ENCODE results near the gene SLC4A7. TPM values are rescaled to one million over a fixed set of nuclear protein-coding genes. Genes with fewer than 3 reads are reported as not detected.
A peak's percentile ranks its signal among the peaks of the same experiment; 100 is the strongest.

Gene SLC4A7
- total RNA-seq, 2 experiments from 2014 or later = 55.0 to 57.5 TPM

DNA sequence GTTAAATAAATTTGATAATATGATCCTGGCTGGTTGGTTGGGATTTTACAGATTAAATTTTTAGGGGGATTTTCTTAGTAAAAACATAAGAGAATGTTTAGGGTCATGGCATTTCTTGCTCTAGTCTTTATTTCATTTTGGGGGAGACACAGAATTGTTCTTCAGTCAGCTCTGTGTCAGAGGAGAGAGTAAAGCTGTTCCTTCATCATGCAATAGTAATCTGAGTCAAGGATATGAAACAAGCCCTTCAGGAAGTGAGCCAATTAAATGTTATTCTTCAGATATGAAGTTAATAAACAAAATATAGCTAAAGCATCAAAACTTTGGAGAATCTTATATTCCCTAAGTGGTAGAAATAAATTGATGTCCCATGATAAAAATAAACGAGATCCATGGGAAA lies 22.9 kb upstream of the SLC4A7 start:
- H3K4me3 Mint-ChIP-seq = no peak overlapping the region
- no peaks in the 10 kb centered on the region for H3K27me3 Mint-ChIP-seq
- H3K27ac Mint-ChIP-seq = no peak overlapping the region
- H3K36me3 Mint-ChIP-seq = no peaks in the 10 kb centered on the region
- H3K4me1 Mint-ChIP-seq = no peaks in the 10 kb centered on the region
- DNase-seq (no peak), ATAC-seq (no peak)
- CTCF ChIA-PET = no interaction called here
- no peaks in the 10 kb centered on the region for H3K9me3 Mint-ChIP-seq (ENCODE audit: low read depth)

DNA sequence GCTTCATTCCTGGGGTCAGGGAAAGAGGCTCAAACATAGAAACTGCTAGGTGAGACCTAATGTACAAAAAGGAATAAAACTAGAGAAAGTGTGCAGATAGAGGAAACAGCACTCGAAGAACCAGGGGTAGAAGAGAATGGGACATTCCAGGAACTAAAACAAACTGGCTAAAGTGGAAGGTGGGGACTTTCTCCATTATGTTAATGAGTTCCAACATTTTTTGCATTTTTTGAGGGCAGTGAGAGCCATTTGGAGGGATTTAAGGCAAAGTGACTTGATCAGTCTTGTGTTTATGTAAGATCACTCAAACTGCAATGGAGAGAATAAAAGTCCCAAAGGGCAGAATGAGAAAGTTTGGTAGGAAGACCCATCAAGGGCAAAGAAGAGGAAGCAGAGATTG lies 20.6 kb upstream of the SLC4A7 start:
- no peaks in the 10 kb centered on the region for H3K36me3 Mint-ChIP-seq
- no peaks in the 10 kb centered on the region for H3K27me3 Mint-ChIP-seq
- no peaks in the 10 kb centered on the region for H3K9me3 Mint-ChIP-seq (ENCODE audit: low read depth)
- DNase-seq = no peak
- no peak overlapping the region for H3K27ac Mint-ChIP-seq
- CTCF ChIA-PET = no interaction called here
- no peaks in the 10 kb centered on the region for H3K4me1 Mint-ChIP-seq
- no peak overlapping the region for H3K4me3 Mint-ChIP-seq
- ATAC-seq = no peak

DNA sequence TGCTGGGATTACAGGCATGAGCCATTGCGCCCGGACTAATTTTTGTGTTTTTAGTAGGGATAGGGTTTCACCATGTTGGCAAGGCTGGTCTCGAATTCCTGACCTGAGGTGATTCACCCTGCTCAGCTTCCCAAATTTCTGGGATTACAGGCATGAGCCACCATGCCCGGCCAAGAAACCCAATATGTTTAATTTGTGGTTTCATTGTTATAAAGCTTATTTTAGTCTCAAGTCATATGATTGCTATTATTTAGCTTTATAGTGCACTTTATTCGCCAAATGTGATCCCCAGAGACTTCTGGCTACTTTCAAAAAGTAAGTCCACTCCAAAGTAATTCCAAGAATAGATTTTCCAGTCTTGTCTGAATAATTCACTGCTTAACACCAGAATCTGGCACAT lies 19.3 kb upstream of the SLC4A7 start:
- no peak overlapping the region for H3K27ac Mint-ChIP-seq

DNA sequence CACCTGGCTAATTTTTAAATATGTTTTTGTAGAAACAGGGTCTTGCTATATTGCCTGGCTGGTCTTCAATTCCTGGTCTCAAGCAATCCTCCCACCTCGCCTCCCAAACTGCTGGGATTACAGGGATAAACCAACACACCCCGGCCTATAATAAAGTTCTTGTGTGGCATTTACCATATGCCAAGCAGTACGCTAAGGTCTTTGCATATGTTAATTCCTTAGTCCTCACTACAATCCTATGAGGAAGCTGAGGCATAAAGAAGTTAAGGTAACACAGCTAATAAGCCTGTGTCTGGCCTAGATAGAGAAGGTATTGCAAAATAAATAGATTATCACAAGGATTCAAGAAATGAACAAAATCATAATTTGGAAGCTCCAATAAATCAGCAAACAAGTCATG lies 17.6 kb upstream of the SLC4A7 start:
- no peaks in the 10 kb centered on the region for H3K36me3 Mint-ChIP-seq
- no peak for ATAC-seq
- no peaks in the 10 kb centered on the region for H3K9me3 Mint-ChIP-seq (ENCODE audit: low read depth)
- no peak overlapping the region for H3K4me3 Mint-ChIP-seq
- CTCF ChIA-PET = interaction anchor here (1.4 kb wide), 1 partner anchor 18 kb away, joined by 3 read pairs; the partner anchor contains the start of gene SLC4A7
- H3K27me3 Mint-ChIP-seq = no peaks in the 10 kb centered on the region
- H3K4me1 Mint-ChIP-seq = peaks cover under 1% of the 10 kb centered on the region
- H3K27ac Mint-ChIP-seq = no peak overlapping the region
- no peak for DNase-seq

More for the DNA sequence above, 19.3 kb upstream of the SLC4A7 start:
- no peaks in the 10 kb centered on the region for H3K27me3 Mint-ChIP-seq
- no peaks in the 10 kb centered on the region for H3K36me3 Mint-ChIP-seq
- no peaks in the 10 kb centered on the region for H3K4me1 Mint-ChIP-seq
- CTCF ChIA-PET = interaction anchor here (0.5 kb wide), 1 partner anchor 83 kb away, joined by 3 read pairs; no protein-coding TSS in a partner anchor
- ATAC-seq = no peak
- no peak overlapping the region for H3K4me3 Mint-ChIP-seq
- H3K9me3 Mint-ChIP-seq (ENCODE audit: low read depth) = no peaks in the 10 kb centered on the region
- no peak for DNase-seq

DNA sequence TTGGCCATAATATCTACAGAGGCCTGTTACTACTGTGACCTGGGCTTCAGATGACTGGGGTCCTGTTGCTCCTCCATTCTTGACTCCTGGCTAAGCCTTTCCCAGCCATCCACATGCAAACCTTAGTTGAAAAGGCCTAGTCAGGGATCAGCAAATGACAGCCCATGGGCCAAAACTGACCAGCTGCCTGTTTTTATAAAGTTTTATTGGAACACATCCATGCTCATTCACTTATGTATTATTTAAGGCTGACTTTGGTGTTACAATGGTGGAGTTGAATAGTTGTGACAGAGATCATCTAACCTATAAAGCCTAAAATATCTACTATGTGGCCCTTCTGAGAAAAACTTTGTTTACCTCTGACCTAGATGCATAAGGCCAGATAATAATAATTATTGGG lies 16.8 kb upstream of the SLC4A7 start:
- ATAC-seq (no peak), DNase-seq (no peak)
- CTCF ChIA-PET = interaction anchor here (1.4 kb wide), 1 partner anchor 17 kb away, joined by 3 read pairs; the partner anchor contains the start of gene SLC4A7
- Mint-ChIP-seq H3K4me1 (peaks cover 5% of the 10 kb centered on the region), H3K4me3 (no peak overlapping the region), H3K36me3 (no peaks in the 10 kb centered on the region), H3K27me3 (no peaks in the 10 kb centered on the region), H3K9me3 (ENCODE audit: low read depth) (no peaks in the 10 kb centered on the region), H3K27ac (no peak overlapping the region)

DNA sequence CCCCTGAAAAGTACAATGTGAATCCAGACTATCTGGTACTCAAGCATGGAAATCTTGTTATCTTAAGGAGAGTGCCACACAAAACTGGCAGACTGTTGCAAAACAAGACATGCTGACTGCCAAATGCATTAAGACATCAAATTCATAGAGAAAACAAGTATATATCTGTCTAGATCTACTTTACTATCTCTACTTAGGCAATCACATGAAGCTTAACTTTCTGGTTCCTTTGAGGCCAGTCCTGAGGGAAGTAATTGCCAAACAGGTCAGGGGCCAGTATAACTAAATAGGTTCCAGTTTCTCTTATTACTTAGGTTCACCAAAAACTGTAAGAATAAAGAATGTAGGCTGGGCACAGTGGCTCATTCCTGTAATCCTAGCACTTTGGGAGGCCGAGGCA lies 15.9 kb upstream of the SLC4A7 start:
- DNase-seq (no peak), ATAC-seq (no peak)
- H3K4me3 Mint-ChIP-seq = no peak overlapping the region
- CTCF ChIA-PET = interaction anchor here (1.0 kb wide), 1 partner anchor 181 kb away, joined by 3 read pairs; no protein-coding TSS in a partner anchor
- H3K4me1 Mint-ChIP-seq = peaks cover 5% of the 10 kb centered on the region
- no peaks in the 10 kb centered on the region for H3K27me3 Mint-ChIP-seq
- no peak overlapping the region for H3K27ac Mint-ChIP-seq
- no peaks in the 10 kb centered on the region for H3K36me3 Mint-ChIP-seq
- H3K9me3 Mint-ChIP-seq (ENCODE audit: low read depth) = no peaks in the 10 kb centered on the region

DNA sequence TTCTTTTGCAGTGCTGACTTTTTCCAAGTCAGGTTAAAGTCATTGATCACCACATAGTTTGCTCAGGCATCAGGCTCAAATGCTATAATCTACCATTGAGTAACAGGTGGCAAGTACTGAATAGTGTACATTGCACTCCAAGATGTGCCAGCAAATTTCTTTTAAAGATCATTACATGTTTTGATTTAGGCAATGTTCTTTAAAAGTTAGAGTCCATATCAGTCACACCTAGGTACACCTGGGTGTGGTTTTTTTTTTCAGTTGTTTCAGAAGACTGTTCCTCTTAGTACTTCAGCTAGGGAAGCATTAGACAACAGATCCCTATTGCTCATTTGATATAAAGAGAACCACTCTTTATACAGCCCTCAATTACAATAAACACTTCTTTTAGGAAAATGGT lies 10.6 kb upstream of the SLC4A7 start:
- CTCF ChIA-PET = no interaction called here
- Mint-ChIP-seq H3K36me3 (no peaks in the 10 kb centered on the region), H3K27me3 (no peaks in the 10 kb centered on the region), H3K9me3 (ENCODE audit: low read depth) (no peaks in the 10 kb centered on the region), H3K4me1 (peaks cover 5% of the 10 kb centered on the region), H3K4me3 (no peak overlapping the region), H3K27ac (no peak overlapping the region)
- DNase-seq = no peak
- no peak for ATAC-seq

DNA sequence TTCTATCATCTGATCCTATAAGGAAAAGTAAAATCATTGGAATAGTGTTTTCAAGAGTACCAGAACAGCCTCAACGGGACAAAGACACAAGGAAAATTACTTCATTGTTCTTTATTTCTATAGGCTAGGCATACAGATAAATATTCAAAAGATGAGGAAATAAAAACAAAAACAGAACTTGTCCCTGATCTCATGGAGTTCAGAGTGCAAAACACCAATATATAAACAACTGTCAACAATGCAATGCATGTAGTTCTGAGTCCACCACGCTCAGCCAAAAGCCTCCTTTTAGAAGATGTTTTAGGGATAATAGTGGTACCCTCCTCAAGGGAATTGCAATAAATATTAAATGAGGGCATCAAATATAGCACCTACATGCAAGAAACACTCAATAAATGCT lies 4.6 kb upstream of the SLC4A7 start:
- no peak overlapping the region for H3K4me3 Mint-ChIP-seq
- no peak for ATAC-seq
- H3K27me3 Mint-ChIP-seq = no peaks in the 10 kb centered on the region
- CTCF ChIA-PET = interaction anchor here (2.7 kb wide), 1 partner anchor 192 kb away, joined by 9 read pairs; no protein-coding TSS in a partner anchor
- peaks cover 8% of the 10 kb centered on the region for H3K4me1 Mint-ChIP-seq
- H3K9me3 Mint-ChIP-seq (ENCODE audit: low read depth) = no peaks in the 10 kb centered on the region
- no peak overlapping the region for H3K27ac Mint-ChIP-seq
- no peak for DNase-seq
- H3K36me3 Mint-ChIP-seq = no peaks in the 10 kb centered on the region

DNA sequence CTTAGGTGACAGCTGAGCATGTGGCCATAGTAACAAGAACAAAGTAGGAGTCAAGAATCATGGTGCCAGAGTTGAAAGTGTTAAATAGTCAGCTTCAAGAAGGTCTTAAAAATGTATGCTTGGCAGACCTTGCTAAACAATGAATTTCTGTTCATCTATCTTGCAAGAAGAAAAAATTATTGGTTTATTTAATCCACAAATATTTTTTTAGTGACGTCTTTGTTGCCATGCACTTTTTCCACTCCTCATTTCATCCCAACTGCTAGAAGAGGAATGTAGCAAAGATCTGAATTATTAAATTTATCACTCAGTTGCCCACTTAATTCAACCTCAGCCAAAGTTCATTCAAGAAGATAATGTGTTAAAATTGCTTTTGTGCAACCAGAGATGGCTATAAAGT lies 3.2 kb upstream of the SLC4A7 start:
- Mint-ChIP-seq H3K4me3 (no peak overlapping the region), H3K27me3 (no peaks in the 10 kb centered on the region), H3K27ac (no peak overlapping the region), H3K36me3 (peaks cover 4% of the 10 kb centered on the region), H3K4me1 (peaks cover 13% of the 10 kb centered on the region), H3K9me3 (ENCODE audit: low read depth) (no peaks in the 10 kb centered on the region)
- no peak for DNase-seq
- CTCF ChIA-PET = interaction anchor here (0.6 to 2.7 kb wide), 2 partner anchors 193 to 835 kb away, joined by 3 to 9 read pairs; no protein-coding TSS in a partner anchor
- ATAC-seq = no peak

DNA sequence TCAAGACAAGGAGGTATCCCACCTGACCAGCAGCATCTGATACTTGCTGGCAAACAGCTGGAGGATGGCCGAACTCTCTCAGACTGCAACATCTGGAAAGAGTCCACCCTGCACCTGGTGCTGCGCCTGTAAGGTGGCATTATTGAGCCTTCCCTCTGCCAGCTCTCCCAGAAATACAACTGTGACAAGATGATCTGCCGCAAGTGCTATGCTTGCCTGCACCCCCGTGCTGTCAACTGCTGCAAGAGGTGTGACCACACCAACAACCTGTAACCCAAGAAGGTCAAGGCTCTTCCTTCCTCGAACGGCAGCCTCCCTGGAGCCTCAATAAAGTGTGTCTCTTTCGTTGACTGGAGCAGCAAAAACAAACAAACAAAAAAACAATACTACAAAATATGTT lies 2.2 kb upstream of the SLC4A7 start:
- CTCF ChIA-PET = interaction anchor here (0.6 to 2.4 kb wide), 3 partner anchors 172 to 197 kb away, joined by 3 to 16 read pairs (median 3); no protein-coding TSS in a partner anchor
- peak overlapping the region; percentile 10 for H3K4me3 Mint-ChIP-seq
- H3K9me3 Mint-ChIP-seq (ENCODE audit: low read depth) = no peaks in the 10 kb centered on the region
- DNase-seq (no peak), ATAC-seq (no peak)
- no peaks in the 10 kb centered on the region for H3K27me3 Mint-ChIP-seq
- no peak overlapping the region for H3K27ac Mint-ChIP-seq
- H3K4me1 Mint-ChIP-seq = peaks cover 21% of the 10 kb centered on the region
- peaks cover 7% of the 10 kb centered on the region for H3K36me3 Mint-ChIP-seq

DNA sequence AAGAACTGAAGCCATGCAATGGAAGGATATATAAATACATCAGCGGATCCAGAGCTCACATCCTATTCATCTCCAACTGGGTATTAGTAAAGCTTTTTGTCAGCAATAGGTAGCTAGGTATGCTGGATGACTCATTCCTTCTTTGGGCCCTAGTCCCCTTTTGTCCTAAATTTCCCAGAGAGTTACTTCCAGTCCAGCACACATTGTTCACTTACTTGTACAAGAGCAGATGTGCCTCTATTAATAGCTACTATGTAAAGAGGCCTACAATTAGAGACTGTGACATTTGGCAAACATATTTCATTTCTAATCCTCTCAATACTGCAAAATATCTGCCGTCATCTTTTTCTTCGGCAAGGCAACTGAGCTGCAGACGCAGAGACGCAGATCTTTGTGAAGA lies 1.7 kb upstream of the SLC4A7 start:
- Mint-ChIP-seq H3K4me3 (no peak overlapping the region), H3K4me1 (peaks cover 26% of the 10 kb centered on the region), H3K9me3 (ENCODE audit: low read depth) (no peaks in the 10 kb centered on the region), H3K36me3 (peaks cover 8% of the 10 kb centered on the region), H3K27me3 (no peaks in the 10 kb centered on the region), H3K27ac (no peak overlapping the region)
- DNase-seq = no peak
- no peak for ATAC-seq
- CTCF ChIA-PET = interaction anchor here (0.6 to 2.4 kb wide), 3 partner anchors 173 to 197 kb away, joined by 3 to 16 read pairs (median 3); no protein-coding TSS in a partner anchor

DNA sequence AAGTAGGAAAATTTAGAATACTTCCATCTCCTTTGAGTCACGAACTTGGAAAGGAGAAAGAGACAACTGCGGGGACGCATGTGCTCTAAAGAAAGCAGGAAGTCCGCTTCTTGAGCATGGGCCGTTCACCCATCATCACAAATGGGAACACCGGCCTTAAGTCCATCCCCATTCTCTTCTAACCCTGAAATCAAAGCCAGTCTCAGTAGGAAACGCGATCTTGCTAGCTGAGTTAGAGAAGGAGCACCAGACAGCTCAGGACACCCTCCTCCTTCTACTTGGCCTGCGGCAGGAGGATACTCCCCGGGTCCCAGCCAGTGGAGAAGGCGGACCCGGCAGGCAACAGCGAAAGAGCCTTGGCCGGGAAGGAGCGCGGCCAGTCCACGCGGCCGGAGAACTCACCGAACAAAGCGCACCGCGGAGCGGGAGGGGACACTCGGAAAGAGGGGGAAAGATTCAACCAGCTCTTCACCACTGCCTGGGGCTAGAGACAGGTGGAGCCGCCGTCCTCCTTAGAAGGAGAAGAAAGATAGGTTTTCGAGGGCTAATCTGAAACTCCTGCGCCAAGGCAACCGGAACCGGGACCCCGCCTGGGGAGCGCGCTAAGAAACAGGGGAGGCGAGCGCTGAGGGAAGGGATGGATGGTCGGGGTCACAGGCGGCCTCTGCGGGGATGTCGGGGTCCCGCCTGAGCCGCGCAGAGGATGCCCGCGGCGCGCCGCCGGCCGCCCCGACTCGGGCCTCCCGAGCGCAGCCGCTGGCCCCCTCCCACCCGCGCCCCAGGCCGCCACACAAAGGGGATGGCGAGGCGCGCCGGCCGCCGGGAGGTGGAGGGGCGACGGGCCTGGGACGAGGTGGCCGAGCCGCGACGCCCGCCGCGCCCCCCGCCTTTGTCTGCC lies 818 bp downstream of the SLC4A7 start:
- Mint-ChIP-seq H3K9me3 (ENCODE audit: low read depth) (no peaks in the 10 kb centered on the region), H3K4me3 (peak overlapping the region; percentile 94), H3K27ac (peak overlapping the region; percentile 97), H3K4me1 (peaks cover 47% of the 10 kb centered on the region), H3K36me3 (peaks cover 18% of the 10 kb centered on the region), H3K27me3 (no peaks in the 10 kb centered on the region)
- CTCF ChIA-PET = interaction anchor here (0.8 to 1.1 kb wide), 4 partner anchors 11 to 176 kb away, joined by 3 to 4 read pairs (median 3); no protein-coding TSS in a partner anchor
- peak; percentile 8 for ATAC-seq
- peak; percentile 63 for DNase-seq

DNA sequence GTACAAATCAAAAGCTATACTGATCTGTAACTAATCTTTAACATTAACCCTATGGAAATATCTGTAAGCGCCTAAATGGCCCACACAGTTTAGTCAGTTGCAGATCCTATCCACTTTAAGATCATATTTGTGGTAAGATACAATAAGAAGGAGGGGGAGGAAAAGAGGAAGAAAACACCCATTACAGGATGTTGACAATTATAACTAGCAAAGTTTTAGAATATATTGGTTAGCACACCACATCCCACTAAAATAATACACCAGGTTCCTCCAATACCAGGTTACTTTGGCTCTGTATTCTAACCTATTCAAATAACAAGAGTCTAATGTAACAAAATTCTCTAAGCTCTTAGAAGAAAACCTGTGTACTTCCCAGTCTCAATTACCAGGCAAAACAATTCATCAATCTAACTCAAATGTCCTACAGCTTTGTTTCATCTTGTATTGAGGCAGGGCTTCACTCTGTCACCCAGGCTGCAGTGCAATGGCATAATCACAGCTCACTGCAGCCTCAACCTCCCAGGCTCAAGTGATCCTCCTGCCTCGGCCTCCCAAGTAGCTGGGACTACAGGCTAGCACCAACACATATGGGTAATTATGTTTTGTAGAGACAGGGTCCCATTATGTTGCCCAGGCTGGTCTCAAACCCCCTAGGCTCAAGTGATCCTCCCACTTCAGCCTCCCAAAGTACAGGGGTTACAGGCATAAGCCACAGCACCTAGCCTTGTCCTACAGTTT lies 4.2 kb downstream of the SLC4A7 start:
- ATAC-seq (no peak), DNase-seq (no peak)
- peak overlapping the region; percentile 76 for H3K27ac Mint-ChIP-seq
- peaks cover 7% of the 10 kb centered on the region for H3K9me3 Mint-ChIP-seq (ENCODE audit: low read depth)
- CTCF ChIA-PET = interaction anchor here (0.6 to 1.3 kb wide), 4 partner anchors 10 to 153 kb away, joined by 3 read pairs; no protein-coding TSS in a partner anchor
- H3K36me3 Mint-ChIP-seq = peaks cover 47% of the 10 kb centered on the region
- H3K4me1 Mint-ChIP-seq = peaks cover 51% of the 10 kb centered on the region
- H3K4me3 Mint-ChIP-seq = peak overlapping the region; percentile 42
- H3K27me3 Mint-ChIP-seq = no peaks in the 10 kb centered on the region

Measured in activated CD8-positive, alpha-beta memory T cell treated with anti-CD3 and anti-CD28 coated beads, Interleukin-2, amount 10 ng/mL, durations not matched to agents 7 days and 5 days (primary cell).